K562 (cell line): ENCODE data around the gene SNX33. TPM values are rescaled to one million over a fixed set of nuclear protein-coding genes. Genes with fewer than 3 reads are reported as not detected.
A peak's percentile ranks its signal among the peaks of the same experiment; 100 is the strongest.

ENCODE experiments used
- BRD4 ChIP-seq: fragments of 200-600 bp; sonication (generic); IDR thresholded peaks from 2 replicates; pipeline ENCODE4 v1.6.1; 2017; ENCODE audit warnings: inconsistent platforms
- EP300 ChIP-seq: IDR thresholded peaks from 2 replicates; pipeline ENCODE4 v1.6.1; 2012; ENCODE audit warnings: low read length, improper control_type of control experiment
- EZH2 ChIP-seq: IDR thresholded peaks from 2 replicates; pipeline ENCODE4 v1.6.1; 2012; ENCODE audit warnings: low read depth, mild to moderate bottlenecking, inconsistent platforms, low read length, borderline replicate concordance
- GATAD2B ChIP-seq: fragments of 450-650 bp; IDR thresholded peaks from 2 replicates; pipeline ENCODE4 v1.6.1; 2017; ENCODE audit warnings: mild to moderate bottlenecking, borderline replicate concordance
- HNRNPH1 ChIP-seq: fragments of 200-400 bp; formaldehyde crosslinking; optimal IDR thresholded peaks from 2 replicates; pipeline ENCODE3; 2017; ENCODE audit warnings: low read depth, mild to moderate bottlenecking, low read length, moderate library complexity
- KLF6 ChIP-seq: fragments of 250-450 bp; sonication (Bioruptor Pico); IDR thresholded peaks from 2 replicates; pipeline ENCODE4 v1.4.0; 2020; ENCODE audit warnings: mild to moderate bottlenecking, moderate library complexity, borderline replicate concordance
- NCOA6 ChIP-seq: fragments of 450-650 bp; IDR thresholded peaks from 2 replicates; pipeline ENCODE4 v1.6.1; 2017; ENCODE audit warnings: mild to moderate bottlenecking
- POLR3G ChIP-seq: IDR thresholded peaks from 2 replicates; pipeline ENCODE4 v1.6.1; 2011; ENCODE audit not compliant: insufficient read length, insufficient replicate concordance; ENCODE audit errors: extremely low read depth
- RAD21 ChIP-seq, 2 experiments: fragments of 250-450 bp in 1 of 2; fragments of 450-650 bp in 1 of 2; sonication (Bioruptor Pico) in 1 of 2; formaldehyde crosslinking in 1 of 2; IDR thresholded peaks in 1 of 2; conservative IDR thresholded peaks in 1 of 2; 2 replicates each; pipeline versions ENCODE4 v1.4.0 to v1.8.0; 2020 to 2022; ENCODE audit warnings: mild to moderate bottlenecking in 2 of 2, moderate library complexity in 1 of 2
- STAT5B ChIP-seq: fragments of 250-450 bp; sonication (Bioruptor Pico); IDR thresholded peaks from 2 replicates; pipeline ENCODE4 v1.8.0; 2021; ENCODE audit warnings: mild to moderate bottlenecking, inconsistent platforms
- TOE1 ChIP-seq, 2 experiments: fragments of 450-650 bp in 1 of 2; sonication (generic) in 1 of 2; formaldehyde crosslinking in 1 of 2; IDR thresholded peaks; 2 replicates each; pipeline versions ENCODE4 v1.7.1 to v1.8.0; 2016 to 2022; ENCODE audit warnings: borderline replicate concordance in 2 of 2, mild to moderate bottlenecking in 2 of 2, antibody characterized with exemption in 1 of 2, inconsistent platforms in 1 of 2, low read depth in 1 of 2, missing genetic modification reagents in 1 of 2, moderate library complexity in 1 of 2
- XRCC5 ChIP-seq: fragments of 200-400 bp; formaldehyde crosslinking; IDR thresholded peaks from 2 replicates; pipeline ENCODE4 v1.6.1; 2017; ENCODE audit warnings: low read depth, mild to moderate bottlenecking, low read length
- ZC3H11A ChIP-seq: IDR thresholded peaks from 2 replicates; pipeline ENCODE4 v1.6.1; 2012; ENCODE audit warnings: low read depth, low read length, improper control_type of control experiment
- polyA plus RNA-seq, 8 experiments: library from polyadenylated mRNA; depleted of rRNA in 4 of 8; stranded (reverse) in 5 of 8; unstranded in 3 of 8; fragments of >200 nt; fragmentation: Nextera tagmentation in 2 of 8; fragmentation: Illumina TruSeq in 1 of 8; extraction: Ambion mirVana in 2 of 8; extraction: Trizol in 1 of 8; gene quantifications; 2 replicates each; pipeline versions ENCODE4 v1.2.1 to v1.2.3, GENCODE V29; 2011 to 2014; ENCODE audit warnings: inconsistent platforms in 1 of 8, missing spikeins in 1 of 8
- total RNA-seq, 7 experiments: library from RNA; depleted of rRNA in 6 of 7; stranded (reverse); fragments of >200 nt in 6 of 7; fragmentation: Illumina TruSeq in 2 of 7; extraction: Trizol in 2 of 7; gene quantifications; 2 replicates each; pipeline versions ENCODE4 v1.2.1 to v1.2.3, GENCODE V29; 2011 to 2021; ENCODE audit warnings: low replicate concordance in 1 of 7
- TF ChIP-seq, protein P1 (sequence below): fragments of 250-450 bp; sonication (Bioruptor Pico); IDR thresholded peaks from 2 replicates; pipeline ENCODE4 v1.8.0; 2021; ENCODE audit warnings: mild to moderate bottlenecking, moderate library complexity
- TF ChIP-seq, protein P2 (sequence below): fragments of 450-650 bp; conservative IDR thresholded peaks from 2 replicates; pipeline ENCODE4 v1.6.1; 2016; ENCODE audit warnings: missing genetic modification characterization, low read depth, mild to moderate bottlenecking, control low read depth, missing compliant biosample characterization
- TF ChIP-seq, protein P3 (sequence below): fragments of 450-650 bp; formaldehyde crosslinking; IDR thresholded peaks from 2 replicates; pipeline ENCODE4 v1.4.0; 2020; ENCODE audit warnings: mild to moderate bottlenecking, moderate library complexity
- TF ChIP-seq, protein P4 (sequence below), 2 experiments: fragments of 450-650 bp; conservative IDR thresholded peaks; 2 replicates each; pipeline ENCODE4 v1.6.1; 2017; ENCODE audit warnings: mild to moderate bottlenecking in 2 of 2, moderate library complexity in 2 of 2
- TF ChIP-seq, protein P5 (sequence below), 2 experiments: fragments of 200-800 bp in 1 of 2; sonication (Bioruptor generic) in 1 of 2; sonication (generic) in 1 of 2; formaldehyde crosslinking in 1 of 2; IDR thresholded peaks in 1 of 2; conservative IDR thresholded peaks in 1 of 2; 2 replicates each; pipeline versions ENCODE4 v1.5.0 to v1.6.1; 2016 to 2020; ENCODE audit warnings: missing compliant biosample characterization in 1 of 2, missing genetic modification characterization in 1 of 2, missing genetic modification reagents in 1 of 2

SNX33 gene
- total and polyA plus RNA-seq, 9 of the 15 experiments (the other 6 are each of a cell fraction or from before 2014, with no cell fraction given): 1.4 to 14.1 (median 8.2) TPM

DNA sequence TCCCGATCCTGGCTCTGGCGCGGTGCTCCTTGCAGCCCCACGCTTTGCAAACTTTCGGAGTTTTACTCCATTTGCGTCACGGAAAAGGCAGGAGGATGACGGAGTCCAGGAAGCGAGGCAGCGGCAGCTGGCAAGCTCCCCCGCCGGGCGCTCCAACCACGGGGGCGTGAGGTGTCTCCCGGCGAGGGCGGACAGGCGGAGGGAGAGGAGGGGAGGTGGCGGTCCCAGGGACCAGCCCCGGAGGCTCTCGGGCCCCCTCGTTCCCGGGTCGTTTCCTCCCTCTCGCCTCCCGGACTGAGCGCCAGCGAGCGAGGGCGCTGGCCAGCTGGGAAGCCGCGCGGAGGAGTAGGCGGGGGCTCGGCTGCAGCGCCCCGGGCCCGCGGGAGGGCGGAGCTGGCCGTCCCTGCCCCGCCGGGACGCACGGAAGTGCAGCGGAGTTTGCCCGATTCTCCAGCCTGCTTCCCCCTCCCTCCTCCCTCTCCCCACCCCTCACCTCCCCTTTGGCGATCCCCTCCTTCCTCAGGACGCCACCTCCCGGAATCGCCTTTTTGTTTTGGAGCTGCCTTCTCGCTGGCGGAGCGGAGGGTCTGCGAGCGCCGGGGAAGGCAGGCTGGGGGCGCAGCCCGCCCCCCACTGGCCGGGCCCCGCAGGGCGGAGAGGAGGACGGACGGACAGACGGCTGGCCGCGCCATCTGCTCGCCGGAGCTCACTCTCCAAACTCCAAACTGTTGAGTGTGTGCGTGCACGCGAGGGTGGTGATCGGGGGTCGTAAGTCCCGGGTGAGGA, at the start of gene SNX33 (continued):
- TF ChIP-seq EZH2 (no peak), STAT5B (no peak), TOE1 (IDR thresholded peaks at IDR 0.05; ENCODE audit: borderline replicate concordance) (no peak), TOE1 (CRISPR knock-in tag; IDR thresholded peaks at IDR 0.05; ENCODE audit: borderline replicate concordance, low read depth) (no peak), ZC3H11A (no peak), HNRNPH1 (no peak), KLF6 (no peak; the same call in 1 of the 2 replicates), XRCC5 (no peak), RAD21 (CRISPR knock-in tag; conservative IDR thresholded peaks at IDR 0.05 in 1 of 2, IDR thresholded peaks at IDR 0.05 in 1 of 2) (peak; percentile 13 to 34; a peak in 2 of 4 replicates), NCOA6 (peak; percentile 88), GATAD2B (no peak), BRD4 (no peak), EP300 (no peak), POLR3G (no peak)
- TF ChIP-seq, protein P1, sequence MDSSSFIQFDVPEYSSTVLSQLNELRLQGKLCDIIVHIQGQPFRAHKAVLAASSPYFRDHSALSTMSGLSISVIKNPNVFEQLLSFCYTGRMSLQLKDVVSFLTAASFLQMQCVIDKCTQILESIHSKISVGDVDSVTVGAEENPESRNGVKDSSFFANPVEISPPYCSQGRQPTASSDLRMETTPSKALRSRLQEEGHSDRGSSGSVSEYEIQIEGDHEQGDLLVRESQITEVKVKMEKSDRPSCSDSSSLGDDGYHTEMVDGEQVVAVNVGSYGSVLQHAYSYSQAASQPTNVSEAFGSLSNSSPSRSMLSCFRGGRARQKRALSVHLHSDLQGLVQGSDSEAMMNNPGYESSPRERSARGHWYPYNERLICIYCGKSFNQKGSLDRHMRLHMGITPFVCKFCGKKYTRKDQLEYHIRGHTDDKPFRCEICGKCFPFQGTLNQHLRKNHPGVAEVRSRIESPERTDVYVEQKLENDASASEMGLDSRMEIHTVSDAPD (CRISPR knock-in tag): no peak
- TF ChIP-seq, protein P2, sequence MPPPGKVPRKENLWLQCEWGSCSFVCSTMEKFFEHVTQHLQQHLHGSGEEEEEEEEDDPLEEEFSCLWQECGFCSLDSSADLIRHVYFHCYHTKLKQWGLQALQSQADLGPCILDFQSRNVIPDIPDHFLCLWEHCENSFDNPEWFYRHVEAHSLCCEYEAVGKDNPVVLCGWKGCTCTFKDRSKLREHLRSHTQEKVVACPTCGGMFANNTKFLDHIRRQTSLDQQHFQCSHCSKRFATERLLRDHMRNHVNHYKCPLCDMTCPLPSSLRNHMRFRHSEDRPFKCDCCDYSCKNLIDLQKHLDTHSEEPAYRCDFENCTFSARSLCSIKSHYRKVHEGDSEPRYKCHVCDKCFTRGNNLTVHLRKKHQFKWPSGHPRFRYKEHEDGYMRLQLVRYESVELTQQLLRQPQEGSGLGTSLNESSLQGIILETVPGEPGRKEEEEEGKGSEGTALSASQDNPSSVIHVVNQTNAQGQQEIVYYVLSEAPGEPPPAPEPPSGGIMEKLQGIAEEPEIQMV (tag): no peak
- TF ChIP-seq, protein P3, sequence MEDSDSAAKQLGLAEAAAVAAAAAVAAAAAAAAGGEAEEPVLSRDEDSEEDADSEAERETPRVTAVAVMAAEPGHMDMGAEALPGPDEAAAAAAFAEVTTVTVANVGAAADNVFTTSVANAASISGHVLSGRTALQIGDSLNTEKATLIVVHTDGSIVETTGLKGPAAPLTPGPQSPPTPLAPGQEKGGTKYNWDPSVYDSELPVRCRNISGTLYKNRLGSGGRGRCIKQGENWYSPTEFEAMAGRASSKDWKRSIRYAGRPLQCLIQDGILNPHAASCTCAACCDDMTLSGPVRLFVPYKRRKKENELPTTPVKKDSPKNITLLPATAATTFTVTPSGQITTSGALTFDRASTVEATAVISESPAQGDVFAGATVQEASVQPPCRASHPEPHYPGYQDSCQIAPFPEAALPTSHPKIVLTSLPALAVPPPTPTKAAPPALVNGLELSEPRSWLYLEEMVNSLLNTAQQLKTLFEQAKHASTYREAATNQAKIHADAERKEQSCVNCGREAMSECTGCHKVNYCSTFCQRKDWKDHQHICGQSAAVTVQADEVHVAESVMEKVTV (CRISPR knock-in tag): no peak
- TF ChIP-seq, protein P4, sequence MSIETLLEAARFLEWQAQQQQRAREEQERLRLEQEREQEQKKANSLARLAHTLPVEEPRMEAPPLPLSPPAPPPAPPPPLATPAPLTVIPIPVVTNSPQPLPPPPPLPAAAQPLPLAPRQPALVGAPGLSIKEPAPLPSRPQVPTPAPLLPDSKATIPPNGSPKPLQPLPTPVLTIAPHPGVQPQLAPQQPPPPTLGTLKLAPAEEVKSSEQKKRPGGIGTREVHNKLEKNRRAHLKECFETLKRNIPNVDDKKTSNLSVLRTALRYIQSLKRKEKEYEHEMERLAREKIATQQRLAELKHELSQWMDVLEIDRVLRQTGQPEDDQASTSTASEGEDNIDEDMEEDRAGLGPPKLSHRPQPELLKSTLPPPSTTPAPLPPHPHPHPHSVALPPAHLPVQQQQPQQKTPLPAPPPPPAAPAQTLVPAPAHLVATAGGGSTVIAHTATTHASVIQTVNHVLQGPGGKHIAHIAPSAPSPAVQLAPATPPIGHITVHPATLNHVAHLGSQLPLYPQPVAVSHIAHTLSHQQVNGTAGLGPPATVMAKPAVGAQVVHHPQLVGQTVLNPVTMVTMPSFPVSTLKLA (conservative IDR thresholded peaks at IDR 0.05): peak; percentile 48 to 77
- TF ChIP-seq, protein P5, sequence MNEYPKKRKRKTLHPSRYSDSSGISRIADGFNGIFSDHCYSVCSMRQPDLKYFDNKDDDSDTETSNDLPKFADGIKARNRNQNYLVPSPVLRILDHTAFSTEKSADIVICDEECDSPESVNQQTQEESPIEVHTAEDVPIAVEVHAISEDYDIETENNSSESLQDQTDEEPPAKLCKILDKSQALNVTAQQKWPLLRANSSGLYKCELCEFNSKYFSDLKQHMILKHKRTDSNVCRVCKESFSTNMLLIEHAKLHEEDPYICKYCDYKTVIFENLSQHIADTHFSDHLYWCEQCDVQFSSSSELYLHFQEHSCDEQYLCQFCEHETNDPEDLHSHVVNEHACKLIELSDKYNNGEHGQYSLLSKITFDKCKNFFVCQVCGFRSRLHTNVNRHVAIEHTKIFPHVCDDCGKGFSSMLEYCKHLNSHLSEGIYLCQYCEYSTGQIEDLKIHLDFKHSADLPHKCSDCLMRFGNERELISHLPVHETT (CRISPR knock-in tag; conservative IDR thresholded peaks at IDR 0.05 in 1 of 2, IDR thresholded peaks at IDR 0.05 in 1 of 2): peak in 1 of 2 experiments; percentile 73; a peak in 1 of 4 replicates
